Inferior parietal cortex (tissue), 1 donor: ENCODE measurements around the gene OR5D14.

Source experiments
- DNase-seq: peaks from one replicate; pipeline ENCODE4 v3.0.0-alpha.2; 2016; ENCODE audit errors: extremely low spot score

The OR5D14 gene

GRCh38 chr11:55795256-55795655 lies at the start of gene OR5D14:
TSS of gene OR5D14 (plus strand) at chr11:55795556. CDS start at chr11:55795556, 0 bp downstream.
- DNase-seq: no peak

DNA sequence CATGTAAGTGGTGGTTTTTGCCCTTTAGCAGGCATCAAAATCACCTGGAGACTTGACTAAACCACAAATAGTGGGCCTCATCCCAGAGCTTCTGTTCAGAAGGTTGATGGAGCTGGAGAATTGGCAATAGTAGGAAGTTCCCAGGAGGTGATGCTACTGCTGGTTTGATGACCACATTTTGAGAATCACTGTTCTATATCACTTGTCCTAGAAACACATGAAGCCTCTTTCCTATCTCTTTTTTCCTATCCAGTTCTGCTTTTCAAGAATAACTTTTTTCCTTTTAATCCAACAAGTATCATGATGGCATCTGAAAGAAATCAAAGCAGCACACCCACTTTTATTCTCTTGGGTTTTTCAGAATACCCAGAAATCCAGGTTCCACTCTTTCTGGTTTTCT lies 22.2 kb upstream of the OR5D14 start, which contains the start of gene OR5D13:
Gene OR5D13, plus strand, starts transcription at position 301 of the 400 bp plus-strand sequence. Its CDS starts 0 bp downstream, at position 301.
- DNase-seq: no peak

GRCh38 chr11:55791606-55792005 lies 3.8 kb upstream of the OR5D14 start:
- no peak for DNase-seq

GRCh38 chr11:55793321-55793720 lies 2.0 kb upstream of the OR5D14 start:
- no peak for DNase-seq

DNA sequence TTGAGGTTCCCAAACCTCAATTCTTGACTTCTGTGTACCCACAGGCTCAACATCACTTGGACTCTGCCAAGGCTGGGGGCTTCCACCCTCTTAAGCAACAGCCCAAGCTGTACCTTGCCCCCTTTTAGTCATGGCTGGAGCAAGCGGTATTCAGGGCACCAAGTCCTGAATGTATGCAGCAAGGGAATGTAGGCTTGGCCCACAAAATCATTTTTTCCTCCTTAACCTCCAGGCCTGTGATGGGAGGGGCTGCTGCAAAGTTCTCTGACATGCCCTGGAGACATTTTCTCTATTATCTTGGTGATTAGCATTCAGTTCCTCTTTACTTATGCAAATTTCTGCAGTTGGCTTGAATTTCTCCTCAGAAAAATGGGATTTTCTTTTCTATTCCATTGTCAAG lies 10.9 kb downstream of the OR5D14 start:
- no peak for DNase-seq

DNA sequence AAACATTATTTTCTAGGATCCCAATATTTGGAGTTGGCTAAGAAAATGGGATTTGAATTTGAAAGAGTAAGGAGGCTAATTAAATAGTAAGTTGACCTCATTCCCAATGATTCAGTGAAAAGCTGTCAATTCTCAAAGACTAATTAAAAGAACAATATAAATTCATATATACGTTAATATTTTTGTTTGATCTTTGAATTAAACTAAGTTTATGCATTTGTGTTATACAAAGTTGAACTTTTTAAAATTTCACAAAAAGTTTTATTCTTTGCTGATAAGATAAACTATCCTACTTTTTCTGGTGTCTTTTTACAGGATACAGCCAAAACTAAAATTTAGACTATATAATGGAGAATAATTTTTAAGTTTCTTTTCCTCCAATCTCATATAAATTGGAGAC lies 15.7 kb downstream of the OR5D14 start, which contains the start of gene OR5L1:
Gene OR5L1, plus strand, starts transcription at position 301 of the 400 bp plus-strand sequence. CDS start 100 bp downstream, outside the sequence.
- no peak for DNase-seq

GRCh38 chr11:55819330-55819729 lies 24.0 kb downstream of the OR5D14 start, which contains the start of gene OR5D18:
TSS of gene OR5D18 (plus strand) at chr11:55819630. CDS start at chr11:55819630, 0 bp downstream.
- DNase-seq: no peak

DNA sequence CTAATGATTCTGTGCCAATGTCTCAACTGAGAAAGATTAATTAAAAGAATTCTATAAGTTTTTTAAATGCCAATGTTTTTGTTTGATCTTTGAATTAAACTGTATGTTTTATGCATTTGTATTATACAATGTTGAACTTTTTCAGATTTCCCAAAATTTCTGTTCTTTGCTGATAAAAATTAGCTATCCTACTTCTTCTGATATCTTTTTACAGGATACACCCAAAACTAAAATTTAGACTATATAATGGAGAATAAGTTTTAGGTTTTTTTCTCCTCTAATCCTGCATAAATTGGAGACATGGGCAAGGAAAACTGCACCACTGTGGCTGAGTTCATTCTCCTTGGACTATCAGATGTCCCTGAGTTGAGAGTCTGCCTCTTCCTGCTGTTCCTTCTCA lies 31.6 kb downstream of the OR5D14 start, which contains the start of gene OR5L2:
Gene OR5L2, plus strand, starts transcription at position 301 of the 400 bp plus-strand sequence. Its CDS starts 0 bp downstream, at position 301.
- no peak for DNase-seq

DNA sequence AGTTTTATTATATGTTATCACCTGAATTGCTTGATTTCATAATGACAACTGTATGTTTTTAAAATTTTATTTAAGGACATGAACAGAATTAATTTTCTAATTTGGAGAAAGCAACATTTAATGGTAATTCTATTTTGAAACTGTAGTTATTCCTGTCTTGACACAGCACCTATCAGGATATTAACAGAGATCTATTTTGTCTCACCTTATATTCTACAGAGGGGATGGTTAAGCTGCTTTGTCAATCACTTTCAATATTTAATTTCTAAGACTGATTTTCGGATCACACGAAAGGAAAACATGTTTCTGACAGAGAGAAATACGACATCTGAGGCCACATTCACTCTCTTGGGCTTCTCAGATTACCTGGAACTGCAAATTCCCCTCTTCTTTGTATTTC lies 43.1 kb downstream of the OR5D14 start, which contains the start of gene OR5D16:
Gene OR5D16, plus strand, starts transcription at position 301 of the 400 bp plus-strand sequence. Its CDS starts 0 bp downstream, at position 301.
- DNase-seq: no peak
